Measurements from ENCODE around the gene TH.
"Not testable (repeated sequence)": the region's sequence is repeated elsewhere in the genome, so short reads cannot be mapped to it uniquely, and the experiment has no call there.

TH gene

DNA sequence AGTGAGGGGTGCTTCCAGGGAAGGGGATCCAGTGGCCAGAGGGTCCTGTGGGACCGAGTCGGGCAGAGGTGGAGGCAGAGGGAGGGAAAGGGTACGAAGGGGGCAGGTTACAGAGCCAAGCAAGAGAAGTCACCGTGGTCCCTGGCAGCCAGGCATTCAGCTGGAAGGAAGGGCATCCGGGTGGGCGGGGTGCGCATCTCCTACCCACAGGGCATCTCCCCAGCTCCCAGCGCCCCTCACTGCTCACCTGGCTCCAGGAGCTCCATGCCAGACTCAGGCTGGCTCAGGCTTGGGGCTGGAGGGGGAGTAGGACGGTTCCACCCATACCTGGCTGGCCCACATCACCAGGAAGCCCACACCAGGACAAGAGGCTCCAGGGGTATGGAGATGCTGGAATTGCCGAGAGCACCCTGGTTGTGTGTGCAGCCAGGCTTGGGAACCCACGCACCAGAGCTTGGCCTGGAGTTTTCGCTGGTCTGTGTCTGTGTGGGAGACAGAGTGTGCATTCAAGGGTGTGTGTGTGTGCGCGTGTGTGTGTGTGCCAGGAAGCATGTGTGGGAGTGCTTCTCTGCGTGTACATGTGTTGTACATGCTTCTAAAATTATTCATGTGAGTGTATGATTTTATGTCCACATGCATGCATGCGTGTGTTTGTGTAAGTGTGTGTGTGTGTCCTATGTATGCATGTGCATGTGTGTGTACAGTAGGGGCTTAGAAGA is 6.6 kb upstream of the TH start:
- not testable (repeated sequence) for DNase-seq (ENCODE audit: low read depth in 3 of 3)

DNA sequence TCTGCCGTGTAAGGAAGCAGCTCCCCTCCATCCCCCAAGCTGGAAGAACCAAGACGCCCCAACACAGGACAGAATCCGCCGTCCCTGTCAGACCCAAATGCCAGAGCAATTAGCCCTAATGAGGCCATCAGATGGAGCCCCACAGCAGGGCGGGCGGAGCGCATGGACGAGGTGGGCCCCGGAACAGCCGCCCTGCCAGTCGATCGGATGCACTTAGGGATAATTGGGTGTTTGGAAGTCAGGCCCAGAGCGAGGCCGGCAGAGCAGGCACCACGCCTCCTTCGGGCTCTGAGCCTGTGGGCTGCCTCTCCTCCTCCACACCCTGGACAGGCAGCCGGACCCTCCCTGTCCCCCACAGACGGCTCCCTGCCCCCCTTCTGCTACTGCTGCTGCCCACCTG is 5.5 kb upstream of the TH start:
- DNase-seq (ENCODE audit: low read depth in 3 of 3) = no peak

DNA sequence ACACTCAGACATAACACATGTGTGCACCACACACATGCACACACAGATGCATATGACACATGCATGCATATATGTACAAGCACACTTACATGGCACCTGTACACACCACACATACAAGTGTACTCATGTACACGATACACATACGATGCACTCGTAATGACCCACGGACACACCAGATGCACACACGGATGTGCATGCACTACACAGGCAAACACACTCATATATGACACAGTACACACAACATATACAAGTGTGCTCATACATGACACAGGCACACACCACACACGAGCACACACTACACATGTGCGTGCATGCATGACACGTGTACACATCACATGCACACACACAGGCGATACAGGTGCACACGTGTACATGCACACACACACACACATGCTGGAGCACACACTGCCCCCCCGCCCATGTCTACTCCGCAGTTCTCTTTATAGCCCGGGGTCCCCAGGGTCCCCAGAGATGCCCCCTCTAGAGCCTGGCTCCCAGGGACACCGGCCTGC is 4.8 kb upstream of the TH start:
- DNase-seq (ENCODE audit: low read depth in 3 of 3) = no peak

DNA sequence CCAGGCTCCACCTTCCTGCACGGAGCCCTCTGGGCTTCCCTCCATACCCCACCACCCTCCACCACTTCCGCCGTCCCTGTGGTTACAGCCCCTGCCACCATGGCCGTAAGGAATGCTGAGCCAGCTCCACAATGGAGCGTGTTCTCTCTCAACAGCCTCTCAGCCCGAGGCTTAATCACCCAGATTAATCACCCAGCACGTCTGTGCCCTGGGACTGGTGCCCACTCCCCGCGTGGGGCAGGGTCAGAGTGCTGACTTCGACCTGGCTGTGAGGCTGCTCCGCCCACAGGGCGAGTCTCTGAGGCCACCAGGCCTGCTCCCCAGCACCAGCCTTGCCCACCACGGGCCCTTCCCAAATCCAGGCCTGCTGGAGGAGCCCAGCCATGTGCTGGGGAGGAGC is 4.0 kb upstream of the TH start:
- no peak for DNase-seq (ENCODE audit: low read depth in 3 of 3)

DNA sequence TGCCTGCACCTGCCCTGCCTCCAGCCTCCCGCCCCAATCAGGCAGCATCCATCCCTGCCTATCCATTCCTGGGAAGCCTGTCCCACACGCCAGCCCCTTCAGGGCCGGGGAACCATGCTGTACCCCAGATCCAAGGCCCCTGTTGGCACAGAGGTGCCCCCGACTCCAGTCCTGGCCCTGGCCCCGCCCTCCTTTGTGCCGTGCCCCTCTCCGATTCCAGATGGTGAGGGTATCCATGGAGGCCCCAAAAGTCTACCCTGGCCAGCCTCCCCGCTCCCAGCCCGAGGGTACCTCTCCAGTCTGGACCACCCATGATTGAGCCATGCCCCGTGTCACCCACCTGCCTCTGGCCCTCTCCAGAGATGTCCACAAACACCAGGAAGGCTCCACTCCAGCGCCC is 2.7 kb upstream of the TH start:
- DNase-seq (ENCODE audit: low read depth in 3 of 3) = no peak

DNA sequence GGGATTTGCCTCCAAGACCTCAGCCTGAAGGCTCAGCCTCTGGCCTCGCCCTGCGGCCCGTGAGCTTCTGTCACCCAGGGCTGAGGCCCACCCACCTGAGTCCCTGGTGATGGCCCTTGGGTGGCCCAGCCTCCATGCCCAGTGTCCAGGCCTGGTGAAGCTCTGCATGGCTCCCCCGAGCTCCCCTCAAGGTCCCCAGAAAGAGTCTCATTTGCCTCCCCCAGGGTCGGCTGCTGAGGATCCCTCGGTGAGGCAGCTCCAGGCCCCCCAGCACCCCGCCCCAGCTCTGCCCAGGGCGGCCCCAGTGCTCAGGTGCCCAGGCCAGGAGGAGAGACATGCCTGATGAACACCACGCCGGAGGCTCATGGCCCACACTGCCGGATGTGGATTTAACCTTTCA is 2.1 kb upstream of the TH start:
- no peak for DNase-seq (ENCODE audit: low read depth in 3 of 3)

DNA sequence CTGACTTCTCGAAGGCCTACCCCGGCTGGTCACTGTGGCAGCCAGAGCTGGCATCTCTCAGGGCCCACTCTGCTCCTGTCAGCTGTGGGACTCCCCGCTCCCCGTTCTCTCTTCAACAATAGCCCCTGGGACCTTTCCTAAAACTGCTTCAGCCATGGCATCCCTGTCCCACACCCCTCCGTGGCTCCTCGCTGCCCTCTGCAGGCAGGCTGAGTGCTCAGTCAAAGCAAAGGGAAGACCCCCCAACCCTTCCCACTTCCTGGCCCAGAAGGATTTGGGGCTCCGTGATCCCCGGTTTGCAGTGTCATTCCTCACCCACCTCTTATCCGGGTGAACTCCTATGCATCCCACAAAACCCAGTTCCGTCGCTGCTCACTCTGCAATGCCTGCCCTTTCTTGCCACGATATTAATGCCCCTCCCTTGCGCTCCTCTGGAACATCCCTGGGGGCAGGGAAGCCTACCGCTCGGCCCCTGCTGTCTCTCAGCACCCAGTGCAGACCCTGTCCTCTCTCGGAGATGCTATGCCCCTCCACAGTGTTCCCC is 1.6 kb upstream of the TH start:
- no peak for DNase-seq (ENCODE audit: low read depth in 3 of 3)

DNA sequence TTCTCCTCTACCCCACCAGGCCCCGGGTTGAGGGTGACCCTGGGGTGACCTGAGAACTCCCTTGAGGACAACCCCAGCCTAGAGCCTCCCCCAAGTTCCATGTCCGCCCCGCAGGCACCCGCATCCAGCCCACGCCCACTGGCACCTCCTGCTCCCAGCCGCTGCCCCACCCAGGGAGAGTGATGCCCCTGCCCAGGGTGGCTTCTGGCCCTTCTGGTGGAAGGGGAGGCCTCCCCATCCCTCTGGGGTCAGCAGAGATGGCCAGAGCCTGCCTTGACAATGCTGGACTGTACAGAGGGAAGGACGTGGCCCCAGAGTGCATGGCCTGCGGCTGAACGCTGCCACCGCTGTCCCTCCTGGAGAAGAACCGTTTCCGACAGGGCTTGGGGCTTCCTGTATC is 1.1 kb upstream of the TH start:
- no peak for DNase-seq (ENCODE audit: low read depth in 3 of 3)

DNA sequence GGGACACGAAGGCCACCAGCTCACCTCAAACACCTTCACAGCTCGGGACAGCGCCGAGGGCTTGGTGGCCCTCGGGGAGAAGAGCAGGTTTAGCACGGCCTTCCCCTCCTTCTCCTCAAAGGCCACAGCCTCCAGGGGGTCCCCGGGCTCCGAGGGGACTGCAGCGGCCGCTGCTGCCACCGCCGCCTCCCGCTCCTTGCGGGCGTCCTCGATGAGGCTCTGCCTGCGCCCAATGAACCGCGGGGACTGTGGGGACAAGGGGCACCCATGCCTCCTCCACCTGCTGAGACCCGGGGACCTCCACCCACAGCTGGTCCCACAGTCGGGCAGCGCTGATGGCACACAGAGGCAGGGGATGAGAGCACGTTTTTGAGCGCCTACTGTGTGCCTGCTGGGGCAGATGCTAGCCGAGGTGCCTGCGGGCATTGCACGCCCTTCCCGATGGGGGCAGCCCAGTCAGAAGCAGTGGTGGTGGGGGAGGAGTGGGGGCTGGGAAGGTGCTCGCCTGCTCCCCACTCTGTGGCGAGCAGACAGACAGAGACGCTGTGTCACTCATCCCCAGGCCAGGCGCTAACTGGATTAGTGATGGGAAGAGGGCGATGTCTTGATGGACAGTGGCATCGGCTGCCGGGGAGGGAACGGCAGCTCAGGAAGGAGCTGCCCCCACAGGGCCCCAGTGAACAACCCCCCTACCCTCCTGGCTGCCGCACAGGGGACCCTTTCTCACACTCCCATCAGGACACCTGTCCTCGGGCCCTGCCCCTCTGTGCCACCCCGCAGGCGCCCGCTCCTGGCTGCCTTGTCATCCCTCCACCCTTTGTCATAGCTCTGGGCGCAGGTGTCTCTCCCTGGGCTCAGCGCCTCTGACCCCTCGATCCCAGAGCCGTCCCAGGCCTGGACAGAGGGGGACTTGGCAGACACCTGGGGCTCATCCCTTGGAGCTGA is 1.7 kb downstream of the TH start:
- DNase-seq (ENCODE audit: low read depth in 3 of 3) = no peak

DNA sequence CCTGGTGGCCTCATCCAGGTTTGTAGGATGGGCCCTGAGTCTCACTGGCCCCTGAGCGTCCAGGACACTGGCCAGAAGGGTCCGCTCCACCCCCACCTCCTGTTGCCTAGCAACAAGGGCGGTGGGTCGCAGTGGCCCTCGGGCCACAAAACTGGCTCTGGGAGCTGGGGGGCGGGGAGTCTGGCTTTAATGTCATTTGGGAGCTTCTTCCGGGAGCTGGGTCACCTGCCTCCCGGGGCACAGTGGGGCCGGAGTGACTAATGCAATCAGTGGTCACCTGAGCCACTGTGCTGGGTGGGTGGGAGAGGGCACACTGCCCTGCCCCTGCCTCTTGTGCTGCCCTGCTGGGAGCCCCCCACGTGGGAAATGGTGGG is 2.6 kb downstream of the TH start:
- DNase-seq (ENCODE audit: low read depth in 3 of 3) = no peak

DNA sequence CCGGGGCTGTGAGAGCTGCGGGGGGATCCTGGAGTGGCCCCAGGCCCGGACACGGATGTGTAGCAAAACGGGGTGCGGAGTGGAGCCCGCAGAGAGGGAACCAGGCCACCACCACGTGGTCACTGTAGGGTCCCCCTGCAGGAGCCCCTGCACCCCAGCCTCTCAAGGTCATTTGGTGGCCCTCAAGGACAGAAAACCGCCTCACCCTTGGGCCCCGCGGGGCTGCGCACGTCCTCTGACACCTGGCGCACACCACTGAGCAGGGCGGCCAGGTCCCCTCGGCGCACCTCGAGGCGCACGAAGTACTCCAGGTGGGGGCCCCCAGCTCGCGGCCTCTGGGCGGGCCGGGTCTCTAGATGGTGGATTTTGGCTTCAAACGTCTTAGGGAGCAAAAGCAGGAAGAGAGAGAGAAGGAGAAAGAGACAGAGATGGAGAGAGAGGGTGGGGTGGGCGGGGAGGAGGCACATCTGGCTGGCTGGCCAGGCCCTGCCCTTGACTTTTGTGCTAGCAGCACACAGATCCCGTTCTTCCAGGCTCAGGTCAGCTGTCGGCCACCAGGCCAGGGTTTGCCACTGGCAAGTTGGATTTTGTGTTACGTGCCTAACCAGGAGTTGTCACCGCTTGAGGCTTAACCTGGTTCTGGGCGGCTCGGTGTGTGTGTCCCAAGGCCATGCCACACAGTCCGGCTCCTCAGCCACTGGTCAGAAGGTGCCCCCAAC is 3.2 kb downstream of the TH start:
- DNase-seq (ENCODE audit: low read depth in 3 of 3) = no peak

DNA sequence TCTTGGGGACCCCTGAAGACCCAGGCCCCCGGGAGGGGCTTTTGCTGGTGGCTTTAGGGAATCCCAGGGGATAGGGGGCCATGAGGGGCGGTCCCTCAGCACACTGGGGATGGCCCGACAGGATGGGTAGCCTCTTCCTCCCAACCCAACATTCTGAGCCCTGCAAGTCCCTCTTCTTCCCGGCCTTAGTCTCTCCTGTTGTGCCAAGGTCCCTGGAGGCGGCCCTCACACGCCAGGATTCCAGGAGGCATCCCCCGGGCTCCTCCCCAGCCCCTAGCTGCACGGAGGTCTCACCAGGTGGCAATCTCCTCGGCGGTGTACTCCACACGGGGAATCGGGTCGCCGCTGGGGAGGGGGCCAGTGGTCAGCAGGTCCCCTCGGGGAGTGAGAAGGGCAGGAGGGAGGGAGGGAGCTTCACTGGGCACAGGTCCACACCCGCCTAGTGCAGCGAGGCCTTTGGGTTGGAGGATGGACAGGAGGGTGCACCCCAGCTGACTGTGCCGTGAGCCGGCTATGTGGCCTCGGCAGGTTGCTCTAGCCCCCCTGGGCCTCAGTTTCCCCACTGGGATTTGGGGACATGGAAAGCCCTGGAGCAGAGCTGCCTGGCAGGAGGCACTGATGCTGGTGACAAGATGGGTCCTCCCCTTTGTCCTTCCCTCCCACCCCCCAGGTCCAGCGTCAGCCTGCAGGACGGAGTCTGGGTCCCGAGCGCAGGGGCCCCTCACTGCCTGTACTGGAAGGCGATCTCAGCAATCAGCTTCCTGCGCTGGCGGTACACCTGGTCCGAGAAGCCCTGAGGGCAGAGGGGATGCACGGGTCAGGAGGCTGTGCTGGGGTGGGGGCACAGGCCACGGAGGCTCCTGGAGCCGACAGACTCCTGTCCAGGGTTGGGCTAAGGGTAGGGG is 4.2 kb downstream of the TH start:
- DNase-seq (ENCODE audit: low read depth in 3 of 3) = no peak

DNA sequence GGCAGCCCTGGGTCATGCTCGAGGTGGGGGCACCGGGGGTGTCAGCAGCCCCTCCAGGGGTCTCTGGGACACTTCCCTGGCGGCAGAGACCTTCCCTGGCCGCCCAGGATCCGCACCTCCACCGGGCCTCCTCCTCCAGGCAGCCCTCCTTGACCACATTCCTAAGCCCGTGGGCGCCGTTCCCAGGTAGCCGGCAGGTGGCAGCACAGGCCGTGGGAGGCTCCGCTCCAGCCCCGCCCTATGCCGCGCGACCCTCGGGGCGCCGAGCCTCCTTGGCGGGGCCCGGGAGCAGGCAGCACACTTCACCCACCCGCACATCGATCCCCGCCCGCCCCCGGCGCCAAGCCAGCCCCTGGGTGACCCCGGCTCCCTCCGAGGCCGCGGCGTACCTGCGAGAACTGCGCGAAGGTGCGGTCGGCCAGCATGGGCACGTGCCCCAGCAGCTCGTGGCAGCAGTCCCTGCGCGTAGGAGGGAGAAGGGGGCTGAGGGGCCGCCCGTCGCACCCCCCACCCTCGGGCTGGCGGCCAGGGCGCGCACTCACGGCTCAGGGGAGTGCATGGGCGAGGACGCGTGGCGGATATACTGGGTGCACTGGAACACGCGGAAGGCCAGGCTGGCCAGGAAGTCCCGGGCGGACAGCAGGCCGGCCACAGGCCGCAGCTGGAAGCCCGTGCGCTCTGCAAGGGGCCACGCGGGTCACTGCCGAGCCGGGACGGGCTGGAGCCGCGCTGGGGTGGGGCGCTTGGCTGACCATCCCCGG is 5.3 kb downstream of the TH start:
- peak in 1 of 3 experiments; percentile 21 for DNase-seq (ENCODE audit: low read depth in 3 of 3)

DNA sequence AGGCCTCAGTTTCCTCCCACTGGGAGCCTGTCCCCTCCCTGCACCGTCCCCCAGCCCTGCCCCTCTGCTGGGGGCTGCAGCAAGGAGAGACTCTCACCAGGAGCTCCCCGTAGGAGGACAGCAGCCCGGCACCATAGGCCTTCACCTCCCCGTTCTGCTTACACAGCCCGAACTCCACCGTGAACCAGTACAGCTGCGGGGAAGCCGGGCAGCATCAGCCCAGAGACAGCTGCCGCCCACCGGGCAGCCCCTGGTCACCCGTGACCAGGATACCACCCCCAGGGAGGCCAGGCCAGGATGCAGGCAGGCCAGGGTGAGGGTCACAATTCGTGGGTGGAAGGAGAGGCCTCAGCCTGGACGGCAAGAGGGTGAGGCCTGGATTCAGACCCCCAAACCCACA is 6.0 kb downstream of the TH start:
- no peak for DNase-seq (ENCODE audit: low read depth in 3 of 3)

DNA sequence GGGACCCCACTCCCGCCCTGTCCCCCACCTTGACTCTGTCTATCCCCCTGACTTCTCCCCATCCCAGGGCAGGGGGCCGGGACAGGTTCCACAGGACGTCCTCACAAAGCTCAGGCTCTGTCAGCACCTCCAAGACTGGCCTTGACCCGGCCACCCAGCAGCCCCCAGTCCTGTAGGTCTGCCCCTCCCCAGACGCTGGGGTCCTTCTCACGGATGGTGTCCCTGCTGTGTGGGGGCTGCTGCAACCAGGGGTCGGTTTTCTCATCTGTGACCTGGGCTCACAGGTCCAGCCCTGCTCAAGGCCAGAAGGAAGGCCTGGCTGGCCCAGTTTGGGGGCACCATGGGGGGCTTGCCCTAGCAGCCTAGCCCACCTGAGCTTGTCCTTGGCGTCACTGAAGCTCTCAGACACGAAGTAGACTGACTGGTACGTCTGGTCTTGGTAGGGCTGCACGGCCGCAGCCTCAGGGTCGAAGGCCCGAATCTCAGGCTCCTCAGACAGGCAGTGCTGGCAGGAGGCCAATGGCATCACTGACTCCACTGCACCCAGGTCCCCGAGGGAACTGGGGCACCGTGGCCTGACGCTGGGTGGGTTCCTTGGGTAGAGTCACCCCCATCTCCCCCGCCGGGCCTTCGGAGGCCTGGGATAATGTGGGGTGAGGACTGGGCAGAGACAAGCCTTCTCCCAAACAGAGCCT is 6.6 kb downstream of the TH start:
- DNase-seq (ENCODE audit: low read depth in 3 of 3) = no peak

DNA sequence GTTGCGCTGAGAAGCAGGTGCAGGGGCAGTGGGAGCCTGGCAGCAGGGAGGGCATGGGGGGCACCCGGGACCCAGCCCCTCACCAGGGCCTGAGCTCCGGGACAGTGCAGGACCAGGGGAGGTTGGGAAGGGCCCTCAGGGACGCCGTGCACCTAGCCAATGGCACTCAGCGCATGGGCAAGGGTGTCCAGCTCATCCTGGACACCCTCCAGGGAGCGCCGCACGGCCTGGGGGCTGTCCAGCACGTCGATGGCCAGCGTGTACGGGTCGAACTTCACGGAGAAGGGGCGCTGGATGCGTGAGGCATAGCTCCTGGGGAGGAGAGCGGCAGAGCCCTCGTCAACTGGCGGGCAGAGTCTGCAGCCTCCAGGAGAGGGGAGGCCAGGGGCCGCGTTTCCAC is 7.5 kb downstream of the TH start:
- DNase-seq (ENCODE audit: low read depth in 3 of 3) = no peak

DNA sequence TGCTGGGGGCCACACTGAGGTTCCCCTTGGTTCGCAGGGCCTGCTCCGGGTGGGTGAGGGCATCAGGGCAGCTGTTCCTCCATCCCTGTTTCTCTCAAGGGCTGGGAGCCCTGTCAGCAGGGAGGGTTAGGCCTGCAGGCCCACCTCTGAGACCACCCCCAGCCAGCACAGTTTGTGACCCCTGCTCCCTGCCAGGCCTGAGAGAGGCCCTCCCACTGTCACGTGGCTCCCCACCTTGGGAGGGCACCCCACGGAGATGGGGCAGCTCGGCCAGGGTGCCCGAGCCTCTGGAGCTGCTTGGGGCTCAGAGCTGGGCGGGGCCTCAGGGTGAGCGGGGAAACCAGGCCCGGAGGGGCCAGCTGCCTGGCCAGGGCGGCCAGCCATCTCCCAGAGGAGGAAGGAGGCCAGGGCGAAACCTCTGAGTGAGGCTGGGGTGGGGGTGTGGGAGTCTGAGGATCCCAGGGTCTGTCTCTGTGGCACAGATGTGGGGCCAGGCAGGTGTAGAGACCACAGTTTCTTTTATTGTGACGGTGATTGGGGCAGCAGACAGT is 8.1 kb downstream of the TH start:
- DNase-seq (ENCODE audit: low read depth in 3 of 3) = no peak

DNA sequence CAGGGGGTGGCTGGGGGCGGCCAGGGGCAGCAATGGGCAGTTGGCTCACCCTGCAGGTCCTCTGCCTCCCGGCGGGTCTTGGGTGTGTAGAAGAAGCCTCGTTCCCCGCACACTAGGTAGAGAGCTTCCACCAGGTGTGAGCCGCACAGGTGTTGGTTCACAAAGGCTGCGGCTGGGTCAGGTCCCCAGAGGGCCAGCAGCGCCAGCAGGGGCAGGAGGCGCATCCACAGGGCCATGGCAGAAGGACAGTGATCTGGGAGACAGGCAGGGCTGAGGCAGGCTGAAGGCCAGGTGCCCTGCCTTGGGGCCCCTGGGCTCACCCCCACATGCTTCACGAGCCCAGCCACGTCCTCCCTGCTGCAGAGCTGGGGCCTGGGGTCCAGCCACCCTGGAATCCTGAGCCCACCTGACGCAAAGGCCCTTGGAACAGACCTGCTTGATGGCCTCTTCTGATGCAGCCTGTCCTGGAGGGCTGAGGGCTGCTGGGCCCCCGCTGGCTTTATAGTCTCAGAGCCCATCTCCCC is 10.8 kb downstream of the TH start, which contains the start of gene INS:
TSS of gene INS (minus strand) at position 474 of the 524 bp plus-strand sequence. CDS start at position 236, 238 bp downstream.
- no peak for DNase-seq (ENCODE audit: low read depth in 3 of 3)
